Daoy (cell line): Measurements from ENCODE around the gene RSBN1. TPM values are rescaled to one million over a fixed set of nuclear protein-coding genes. Genes with fewer than 3 reads are reported as not detected.
"Not testable (repeated sequence)": the region's sequence is repeated elsewhere in the genome, so short reads cannot be mapped to it uniquely, and the experiment has no call there.

ENCODE experiments used
- DNase-seq: peaks from one replicate; pipeline ENCODE4 v3.0.0-alpha.2; 2015; ENCODE audit warnings: low read depth
- total RNA-seq: library from RNA; depleted of rRNA; stranded (reverse); fragments of >200 nt; shearing (Covaris generic); gene quantifications from 2 replicates; pipeline ENCODE4 v1.2.3, GENCODE V29; 2014; rRNA removed

RSBN1 gene
- total RNA-seq: 8.9 and 11.8 TPM in 2 replicates

DNA sequence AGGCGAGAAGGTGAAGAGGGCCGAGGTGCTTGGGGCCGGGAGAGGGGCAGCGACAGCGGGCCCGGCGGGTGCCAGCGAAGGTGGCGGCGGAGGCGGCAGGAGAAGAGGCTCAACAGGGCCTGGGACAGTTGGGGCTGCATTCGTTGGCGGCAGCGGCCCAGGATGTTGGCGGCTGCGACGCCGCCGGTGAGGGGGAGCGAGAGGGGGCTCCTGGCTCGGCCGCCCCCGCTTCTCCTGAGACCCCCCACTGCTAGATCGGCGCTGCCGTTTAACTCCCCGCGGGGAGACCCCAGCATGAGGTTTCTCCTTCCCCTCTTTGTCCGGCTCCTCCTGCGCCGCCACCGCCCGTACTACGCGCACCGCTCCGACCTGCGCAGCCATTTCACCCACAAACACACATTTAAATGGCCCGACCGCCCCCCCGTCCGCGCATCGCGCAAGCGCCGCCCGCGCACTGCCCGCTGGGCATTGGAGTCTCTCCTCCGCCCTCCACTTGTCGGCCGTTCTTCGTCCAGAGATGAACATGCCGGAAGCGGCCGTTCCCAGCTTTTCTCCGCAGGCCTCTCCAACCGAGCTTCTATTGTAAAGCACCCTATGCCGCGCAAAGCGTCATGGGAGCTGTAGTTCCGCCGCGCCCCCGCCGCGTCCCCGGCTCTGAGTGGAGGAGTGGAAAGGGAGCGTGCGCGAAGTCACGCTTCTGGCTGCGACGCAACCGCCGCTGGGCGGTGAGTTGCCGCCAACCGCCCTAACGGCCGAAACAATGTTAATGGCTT, at the start of gene RSBN1:
Gene RSBN1 (minus strand): TSS at position 589 of the 773 bp plus-strand sequence. CDS start 64 bp downstream, at position 525.
- DNase-seq: peak; percentile 100

DNA sequence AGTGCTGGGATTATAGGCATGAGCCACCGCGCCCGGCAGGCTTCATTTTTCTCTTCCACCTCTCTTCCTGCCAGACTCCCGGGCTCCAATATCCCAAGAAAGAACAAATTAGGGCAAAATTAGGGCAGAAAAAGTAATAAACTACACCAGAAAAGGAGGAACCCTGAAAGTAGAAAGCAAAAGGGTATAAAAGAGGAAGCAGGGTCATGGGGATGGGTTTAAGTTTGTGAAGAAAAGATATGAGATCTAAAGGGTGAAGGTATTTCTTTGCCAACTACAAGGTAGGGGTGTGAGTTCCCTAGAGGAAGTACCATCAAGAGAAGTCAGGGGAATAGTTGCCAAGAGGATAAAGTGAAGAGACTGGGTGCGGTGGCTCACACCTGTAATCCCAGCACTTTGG, 49.4 kb upstream of the RSBN1 start:
- no peak for DNase-seq

GRCh38 chr1:113860891-113861290, 48.6 kb upstream of the RSBN1 start:
- DNase-seq: peak; percentile 69

DNA sequence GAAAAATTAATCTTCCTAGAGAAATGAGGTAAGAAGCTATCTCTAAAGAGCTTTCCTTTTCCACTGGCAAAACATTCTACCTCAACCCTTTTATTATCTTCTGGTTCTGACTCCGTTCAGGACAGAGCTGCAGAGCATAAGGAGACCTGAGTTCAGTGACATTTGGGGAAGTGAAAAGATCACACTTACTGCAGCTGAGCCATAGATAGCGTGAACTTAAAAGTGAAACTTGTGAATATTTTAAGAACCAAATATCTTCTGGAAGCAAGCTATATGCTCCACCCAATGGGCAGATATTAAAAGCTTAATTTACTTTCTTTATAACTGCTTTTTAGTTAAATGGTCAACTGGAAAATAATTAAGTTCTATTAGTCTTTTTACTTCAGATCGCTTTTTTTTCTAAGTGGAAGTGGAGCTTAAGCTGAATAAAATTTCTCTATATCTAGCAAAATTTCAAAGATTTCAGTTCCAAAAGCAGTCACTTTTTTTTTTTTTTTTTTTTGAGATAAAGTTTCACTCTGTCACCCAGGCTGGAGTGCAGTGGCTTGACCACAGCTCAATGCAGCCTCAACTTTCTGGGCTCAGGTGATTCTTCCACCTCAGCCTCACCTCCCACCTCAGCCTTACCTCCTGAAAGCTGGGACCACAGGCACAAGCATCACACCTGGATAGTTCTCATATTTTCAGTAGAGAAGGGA, 47.4 kb upstream of the RSBN1 start:
- DNase-seq: no peak

- DNase-seq: no peak
These were observed 46.7 kb upstream of the RSBN1 start for GRCh38 chr1:113858982-113859381.

DNA sequence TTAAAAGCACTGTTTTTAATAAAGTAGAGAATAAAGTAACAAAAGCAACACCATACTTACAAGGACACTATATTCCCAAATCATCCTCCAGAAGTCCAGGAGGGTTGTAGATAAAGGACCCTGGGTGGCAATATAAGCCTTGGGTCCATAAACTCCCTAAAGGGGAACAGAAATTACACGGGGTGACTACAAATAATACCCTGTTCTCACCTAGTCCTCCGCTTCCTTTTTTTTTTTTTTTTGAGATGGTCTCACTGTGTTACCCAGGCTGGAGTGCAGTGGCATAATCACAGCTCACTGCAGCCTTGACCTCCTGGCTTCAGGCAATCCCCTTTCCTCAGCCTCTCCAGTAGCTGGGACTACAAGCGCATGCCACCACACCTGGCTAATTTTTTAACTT, 46.1 kb upstream of the RSBN1 start:
- no peak for DNase-seq

DNA sequence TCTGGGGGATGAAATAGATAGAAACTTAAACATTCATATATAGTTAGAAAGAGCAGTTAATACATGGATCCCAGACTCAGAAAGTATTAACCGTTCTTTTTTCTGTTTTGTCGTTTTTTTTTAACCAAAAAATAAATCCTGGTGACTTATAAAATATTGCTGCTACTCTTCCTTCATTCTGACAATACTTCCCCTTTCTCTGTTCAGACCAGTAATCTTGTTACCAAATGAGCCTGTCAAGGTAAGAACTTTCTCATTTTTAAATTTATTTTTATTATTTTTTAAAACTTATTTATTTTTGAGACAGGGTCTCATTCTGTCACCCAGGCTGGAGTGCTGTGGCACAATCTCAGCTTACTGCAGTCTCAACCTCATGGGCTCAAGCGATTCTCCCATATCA, 45.5 kb upstream of the RSBN1 start:
- no peak for DNase-seq

GRCh38 chr1:113856401-113856790, 44.1 kb upstream of the RSBN1 start:
- no peak for DNase-seq

DNA sequence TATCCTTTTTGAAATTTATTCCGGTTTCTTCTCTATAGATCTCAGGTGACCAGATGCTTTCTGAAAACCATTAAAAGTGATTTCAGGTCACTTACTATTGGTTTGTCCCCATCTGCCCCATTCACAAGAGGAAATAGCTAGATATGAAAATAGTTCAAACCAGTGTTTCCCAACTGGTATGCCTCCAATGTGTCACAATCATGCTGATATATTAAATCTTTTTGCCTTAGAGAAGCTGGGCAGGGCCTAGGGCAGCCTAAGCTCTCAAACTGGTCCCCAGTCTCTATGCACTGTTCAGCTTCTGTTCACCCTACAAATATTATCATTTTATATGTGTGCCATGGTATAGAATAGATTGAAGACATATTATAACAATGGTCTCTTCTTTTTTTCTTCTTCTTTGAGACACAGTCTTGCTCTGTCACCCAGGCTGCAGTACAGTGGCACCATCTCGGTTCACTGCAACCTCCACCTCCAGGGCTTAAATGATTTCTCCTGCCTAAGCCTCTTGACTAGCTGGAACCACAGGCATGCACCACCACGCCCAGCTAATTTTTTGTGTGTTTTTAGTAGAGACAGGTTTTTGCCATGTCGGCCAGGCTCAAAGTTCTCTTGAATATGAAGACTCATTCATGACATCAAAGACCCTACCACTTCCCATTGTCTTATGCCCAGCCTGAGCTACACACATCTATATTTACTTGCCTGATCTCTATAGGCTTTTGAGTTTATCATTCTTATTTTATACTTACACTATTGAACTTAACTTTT, 43.5 kb upstream of the RSBN1 start:
- DNase-seq: no peak

GRCh38 chr1:113854234-113854633, 42.0 kb upstream of the RSBN1 start:
- no peak for DNase-seq

DNA sequence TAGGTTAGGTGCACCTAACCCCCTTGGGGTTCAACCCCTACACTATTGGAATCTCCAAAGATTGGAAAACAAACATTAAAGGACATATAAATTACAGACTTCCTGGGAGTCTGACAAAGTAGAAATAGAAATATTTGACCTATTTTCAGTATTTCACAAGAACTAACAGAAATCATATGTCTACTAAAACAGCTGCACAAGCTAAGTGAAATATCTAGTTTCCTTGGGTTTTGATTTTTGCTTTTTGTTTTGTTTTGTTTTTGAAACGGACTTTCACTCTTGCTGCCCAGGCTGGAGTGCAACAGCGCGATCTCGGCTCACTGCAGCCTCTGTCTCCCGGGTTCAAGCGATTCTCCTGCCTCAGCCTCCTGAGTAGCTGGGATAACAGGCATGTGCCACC, 40.4 kb upstream of the RSBN1 start:
- DNase-seq: not testable (repeated sequence)

GRCh38 chr1:113850127-113850796, 38.0 kb upstream of the RSBN1 start:
- no peak for DNase-seq

GRCh38 chr1:113849072-113849471, 36.8 kb upstream of the RSBN1 start:
- no peak for DNase-seq

GRCh38 chr1:113846391-113847035, 34.2 kb upstream of the RSBN1 start:
- DNase-seq: no peak

GRCh38 chr1:113836534-113836933, 24.3 kb upstream of the RSBN1 start:
- no peak for DNase-seq

DNA sequence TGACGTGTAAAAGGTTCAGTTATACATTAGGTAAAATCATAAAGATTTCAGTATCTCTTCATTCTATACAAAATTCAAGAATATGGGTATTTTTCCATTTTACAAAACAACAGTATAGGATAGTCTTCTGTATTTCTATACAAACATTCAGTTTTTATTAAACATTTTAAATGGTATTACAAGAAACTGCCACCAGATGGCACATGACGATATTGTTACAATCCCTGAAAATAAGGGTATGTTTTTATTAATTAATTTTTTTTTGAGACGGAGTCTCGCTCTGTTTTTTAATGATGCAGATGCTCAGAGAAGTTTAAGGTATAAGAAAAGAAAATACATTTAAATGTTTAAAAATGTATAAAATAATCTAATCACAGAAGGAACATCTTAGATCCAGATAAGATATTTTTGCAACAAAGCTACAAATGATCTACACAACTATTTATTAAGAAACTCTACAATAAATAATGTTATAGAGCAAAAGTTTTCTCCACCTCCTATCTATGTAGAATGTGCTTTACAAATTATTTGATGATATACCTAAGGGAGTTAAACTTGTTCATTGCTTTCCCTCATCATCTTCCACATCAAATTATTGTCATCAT, 23.5 kb upstream of the RSBN1 start:
- peak; percentile 49 for DNase-seq

DNA sequence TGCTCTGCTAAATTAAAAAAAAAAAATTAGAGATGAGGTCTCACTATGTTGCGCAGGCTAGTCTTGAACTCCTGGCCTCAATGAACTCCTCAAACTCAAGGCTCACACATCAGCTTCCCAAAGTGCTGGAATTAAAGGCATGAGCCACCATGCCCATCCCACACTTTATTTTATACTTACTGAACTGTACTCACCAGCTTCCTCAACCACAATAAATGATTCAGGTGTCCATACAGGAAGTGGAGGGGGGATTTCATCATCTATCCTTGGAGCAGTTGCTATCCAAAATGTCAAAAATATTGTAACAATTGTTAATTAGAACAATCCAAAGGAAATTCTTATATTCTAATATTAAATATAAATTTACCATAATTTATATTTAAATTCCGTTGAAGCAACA, 22.4 kb upstream of the RSBN1 start:
- no peak for DNase-seq

- no peak for DNase-seq
These were observed 17.8 kb upstream of the RSBN1 start for GRCh38 chr1:113830039-113830438.

GRCh38 chr1:113821916-113822315, 9.6 kb upstream of the RSBN1 start:
- no peak for DNase-seq

DNA sequence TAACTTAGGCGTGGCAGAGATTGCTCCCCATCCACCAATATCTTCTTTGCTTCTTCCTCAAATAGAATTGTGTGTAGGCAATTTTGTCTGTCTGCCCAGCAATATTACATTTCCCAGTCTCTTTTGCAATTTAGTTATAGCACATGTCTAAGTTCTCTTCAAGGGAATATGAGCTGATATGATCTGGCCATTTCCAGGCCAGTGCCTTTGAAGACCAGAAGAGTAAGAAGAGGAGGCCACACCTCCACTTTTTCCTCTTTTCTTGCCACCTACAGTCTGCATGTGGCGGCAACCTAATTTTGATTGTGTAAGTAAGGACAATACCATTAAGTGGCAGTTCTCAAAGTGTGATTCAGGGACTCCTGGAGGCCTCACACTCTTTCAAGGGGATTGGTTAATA, 6.3 kb upstream of the RSBN1 start:
- no peak for DNase-seq

DNA sequence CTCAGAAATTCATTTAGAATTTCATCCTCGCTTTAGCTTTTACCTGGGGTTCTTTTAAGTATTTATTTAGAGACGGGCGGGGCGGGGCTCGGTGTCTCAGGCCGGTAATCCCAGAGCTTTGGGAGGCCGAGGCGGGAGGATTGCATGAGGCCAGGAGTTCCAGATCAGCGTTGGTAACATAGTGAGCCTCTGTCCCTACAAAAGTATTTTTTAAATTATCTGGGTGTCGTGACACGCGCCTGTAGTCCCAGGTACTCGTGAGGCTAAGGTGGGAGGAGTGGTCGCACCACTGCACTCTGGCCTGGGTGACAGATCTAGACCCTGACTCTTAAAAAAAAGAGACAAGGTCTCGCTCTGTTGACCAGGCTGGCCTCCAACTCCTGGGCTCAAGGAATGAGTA, 942 bp upstream of the RSBN1 start:
- DNase-seq: no peak
